H1 (cell line): ENCODE results near the gene TSHR. TPM values are rescaled to one million over a fixed set of nuclear protein-coding genes. Genes with fewer than 3 reads are reported as not detected.
"Not testable (repeated sequence)": the region's sequence is repeated elsewhere in the genome, so short reads cannot be mapped to it uniquely, and the experiment has no call there.

Experiments
- CTCF ChIA-PET: fragments of 300-600 bp; sonication (Branson Sonifier 250); formaldehyde crosslinking; loops from one replicate; lab custom pipeline; 2021; ENCODE audit not compliant: partially characterized antibody; lab: Charles Lee
- POLR2A ChIA-PET: fragments of 300-600 bp; sonication (Branson Sonifier 250); formaldehyde crosslinking; loops from one replicate; lab custom pipeline; 2021; ENCODE audit warnings: inconsistent platforms; ENCODE audit not compliant: partially characterized antibody; lab: Charles Lee
- DNase-seq, 2 experiments: peaks; one replicate each; pipeline versions ENCODE4 v3.0.0 to v3.0.0-alpha.2; 2010 to 2022; ENCODE audit warnings: low spot score in 2 of 2, low read depth in 1 of 2, mixed read lengths in 1 of 2
- FAIRE-seq: peaks from 2 replicates; lab custom pipeline; 2011; peaks lifted over from hg19 to GRCh38; lab: Jason Lieb, UNC
- H2AFZ ChIP-seq: 2 replicates; pipeline ENCODE4 v1.8.1; 2012; ENCODE audit warnings: low read length, inconsistent platforms
- H2AK5ac ChIP-seq: 2 replicates; pipeline ENCODE4 v1.6.1; 2013; ENCODE audit warnings: low read depth, low read length
- H2BK120ac ChIP-seq: replicated peaks from 2 replicates; pipeline ENCODE3; 2013; ENCODE audit warnings: low read depth, low read length, inconsistent platforms
- H2BK12ac ChIP-seq: 2 replicates; pipeline ENCODE4 v1.6.1; 2013; ENCODE audit warnings: low read depth, low read length
- H2BK15ac ChIP-seq: 2 replicates; pipeline ENCODE4 v1.6.1; 2013; ENCODE audit warnings: low read length
- H2BK20ac ChIP-seq: 2 replicates; pipeline ENCODE4 v1.6.1; 2013; ENCODE audit warnings: low read length
- H2BK5ac ChIP-seq: 2 replicates; pipeline ENCODE4 v1.6.1; 2013; ENCODE audit warnings: low read depth, low read length
- H3K14ac ChIP-seq: 2 replicates; pipeline ENCODE4 v1.6.1; 2013; ENCODE audit warnings: inconsistent platforms; ENCODE audit not compliant: insufficient read length
- H3K18ac ChIP-seq: 2 replicates; pipeline ENCODE4 v1.6.1; 2013; ENCODE audit warnings: low read length; ENCODE audit errors: extremely low read depth
- H3K23ac ChIP-seq: 2 replicates; pipeline ENCODE4 v1.6.1; 2013; ENCODE audit warnings: inconsistent platforms; ENCODE audit not compliant: insufficient read length
- H3K23me2 ChIP-seq: 2 replicates; pipeline ENCODE4 v1.6.1; 2013; ENCODE audit warnings: low read depth, low read length
- H3K27ac ChIP-seq: 2 replicates; pipeline ENCODE4 v1.6.1; 2011; ENCODE audit warnings: low read depth, low read length, inconsistent platforms
- H3K27me3 ChIP-seq, 4 experiments: replicated peaks in 1 of 4; 1 replicate in 1 of 4; 2 replicates in 3 of 4; pipeline versions ENCODE4 v1.6.1 to v1.8.1; 2011 to 2013; ENCODE audit warnings: low read length in 3 of 4, mild to moderate bottlenecking in 3 of 4, inconsistent platforms in 2 of 4, mixed read lengths in 2 of 4, moderate library complexity in 1 of 4; ENCODE audit not compliant: control insufficient read depth in 3 of 4, insufficient read depth in 3 of 4; ENCODE audit errors: extremely low read depth in 1 of 4
- H3K36me3 ChIP-seq, 4 experiments: 2 replicates each; pipeline versions ENCODE4 v1.6.1 to v1.8.1; 2011 to 2013; ENCODE audit warnings: mild to moderate bottlenecking in 4 of 4, low read length in 3 of 4, moderate library complexity in 2 of 4, control low read depth in 1 of 4, inconsistent platforms in 1 of 4; ENCODE audit not compliant: insufficient read depth in 4 of 4, control insufficient read depth in 2 of 4
- H3K4ac ChIP-seq: replicated peaks from 2 replicates; pipeline ENCODE3; 2013; ENCODE audit warnings: low read length, low read depth, mixed read lengths, inconsistent platforms; ENCODE audit not compliant: insufficient read length
- H3K4me1 ChIP-seq, 4 experiments: replicated peaks in 1 of 4; 1 replicate in 1 of 4; 2 replicates in 3 of 4; pipeline versions ENCODE4 v1.6.1 to v1.8.1; 2011 to 2013; ENCODE audit warnings: low read length in 3 of 4, inconsistent platforms in 2 of 4, mixed read lengths in 1 of 4; ENCODE audit not compliant: insufficient read depth in 4 of 4, control insufficient read depth in 3 of 4
- H3K4me2 ChIP-seq, 2 experiments: 2 replicates each; pipeline versions ENCODE4 v1.6.1 to v1.8.1; 2011 to 2013; ENCODE audit warnings: low read depth in 2 of 2, low read length in 2 of 2, control low read depth in 1 of 2, inconsistent platforms in 1 of 2, mild to moderate bottlenecking in 1 of 2; ENCODE audit not compliant: insufficient read depth in 1 of 2
- H3K4me3 ChIP-seq, 4 experiments: fragments of 200-600, 300-600 bp in 1 of 4; sonication (generic), shearing (Covaris generic), sonication (Bioruptor Twin) in 1 of 4; 2 replicates each; pipeline versions ENCODE4 v1.5.1 to v1.8.1; 2011 to 2016; ENCODE audit warnings: low read length in 4 of 4, low read depth in 3 of 4, control low read depth in 2 of 4, inconsistent platforms in 2 of 4, mild to moderate bottlenecking in 2 of 4, mixed read lengths in 1 of 4, moderate library complexity in 1 of 4; ENCODE audit not compliant: insufficient read depth in 2 of 4; ENCODE audit errors: extremely low read depth in 1 of 4
- H3K56ac ChIP-seq: replicated peaks from 2 replicates; pipeline ENCODE3; 2013; ENCODE audit warnings: low read depth, mild to moderate bottlenecking, mixed read lengths, low read length, inconsistent platforms; ENCODE audit not compliant: insufficient read length
- H3K79me1 ChIP-seq: 2 replicates; pipeline ENCODE4 v1.6.1; 2013; ENCODE audit warnings: low read depth, low read length, control low read depth
- H3K79me2 ChIP-seq, 2 experiments: 2 replicates each; pipeline versions ENCODE4 v1.6.1 to v1.8.1; 2012 to 2013; ENCODE audit warnings: low read length in 2 of 2, mild to moderate bottlenecking in 2 of 2, inconsistent platforms in 1 of 2; ENCODE audit not compliant: insufficient read depth in 2 of 2, control insufficient read depth in 1 of 2
- H3K9ac ChIP-seq, 4 experiments: replicated peaks in 1 of 4; 1 replicate in 1 of 4; 2 replicates in 3 of 4; pipeline versions ENCODE4 v1.6.1 to v1.8.1; 2011 to 2013; ENCODE audit warnings: low read depth in 3 of 4, low read length in 3 of 4, control low read depth in 2 of 4, mild to moderate bottlenecking in 2 of 4, moderate library complexity in 2 of 4, inconsistent platforms in 1 of 4; ENCODE audit errors: extremely low read depth in 1 of 4
- H3K9me3 ChIP-seq, 2 experiments: 2 replicates each; pipeline versions ENCODE4 v1.6.1 to v1.8.1; 2012 to 2013; ENCODE audit warnings: mild to moderate bottlenecking in 2 of 2, moderate library complexity in 2 of 2, control low read depth in 1 of 2, inconsistent platforms in 1 of 2, low read depth in 1 of 2, low read length in 1 of 2, mixed read lengths in 1 of 2; ENCODE audit not compliant: insufficient read depth in 2 of 2
- H4K20me1 ChIP-seq, 2 experiments: replicated peaks in 1 of 2; 2 replicates each; pipeline versions ENCODE3 to v1.8.1; 2011 to 2013; ENCODE audit warnings: inconsistent platforms in 2 of 2, low read length in 2 of 2, mild to moderate bottlenecking in 1 of 2; ENCODE audit not compliant: insufficient read depth in 2 of 2, control insufficient read depth in 1 of 2
- H4K5ac ChIP-seq: 2 replicates; pipeline ENCODE4 v1.6.1; 2013; ENCODE audit warnings: low read length, low read depth, mixed read lengths, inconsistent platforms; ENCODE audit not compliant: insufficient read length
- H4K8ac ChIP-seq: 2 replicates; pipeline ENCODE4 v1.8.0; 2013; ENCODE audit warnings: mild to moderate bottlenecking, moderate library complexity, low read length, inconsistent platforms; ENCODE audit not compliant: insufficient read depth; ENCODE audit errors: extremely low read depth
- H4K91ac ChIP-seq: replicated peaks from 2 replicates; pipeline ENCODE3; 2013; ENCODE audit warnings: low read length, mixed read lengths, inconsistent platforms; ENCODE audit not compliant: insufficient read length
- EP300 ChIP-seq, 2 experiments: IDR thresholded peaks; 1 replicate in 1 of 2; 2 replicates in 1 of 2; pipeline ENCODE4 v1.6.1; 2011 to 2012; ENCODE audit warnings: low read depth in 2 of 2, low read length in 2 of 2, mild to moderate bottlenecking in 2 of 2, borderline replicate concordance in 1 of 2, inconsistent platforms in 1 of 2, moderate library complexity in 1 of 2
- FOSL1 ChIP-seq: IDR thresholded peaks from 2 replicates; pipeline ENCODE4 v1.6.1; 2011; ENCODE audit warnings: mild to moderate bottlenecking, low read depth, low read length, moderate library complexity; ENCODE audit not compliant: insufficient read depth
- HDAC6 ChIP-seq: IDR thresholded peaks from one replicate; pipeline ENCODE4 v1.7.1; 2012; ENCODE audit warnings: low read depth, mild to moderate bottlenecking, inconsistent platforms, low read length, moderate library complexity
- WGBS, 2 experiments: shearing (Covaris generic) in 1 of 2; methylation state at CpG; one replicate each; pipeline versions ENCODE4 v1.1.6 to v1.1.7; 2013 to 2015; ENCODE audit warnings: low lambda C conversion rate in 2 of 2, mixed read lengths in 2 of 2, inconsistent platforms in 1 of 2, low coverage in 1 of 2, missing lambda C conversion rate in 1 of 2; ENCODE audit not compliant: insufficient replicate concordance in 2 of 2, insufficient coverage in 1 of 2, insufficient read length in 1 of 2; ENCODE audit errors: extremely low coverage in 1 of 2, missing lambda C conversion rate in 1 of 2; 5-methylcytosine and 5-hydroxymethylcytosine counted together
- polyA plus RNA-seq, 7 experiments: library from polyadenylated mRNA; depleted of rRNA in 3 of 7; stranded (reverse) in 5 of 7; unstranded in 2 of 7; fragments of >200 nt in 5 of 7; fragments of 200-250 nt in 2 of 7; gene quantifications; 1 replicate in 5 of 7; 2 replicates in 1 of 7; 4 replicates in 1 of 7; pipeline versions ENCODE4 v1.2.1 to v1.2.3, GENCODE V29; 2011 to 2013; ENCODE audit warnings: missing spikeins in 2 of 7, mixed read lengths in 2 of 7
- total RNA-seq: library from RNA; stranded (reverse); fragmentation: NEBNext Ultra II Directional; extraction: Animal tissue kit (Norgen Biotek cat#: 25700); gene quantifications from 2 replicates; pipeline ENCODE4 v1.2.1, GENCODE V29; 2021
- TF ChIP-seq, protein P1 (sequence below), 3 experiments: IDR thresholded peaks; 1 replicate in 2 of 3; 2 replicates in 1 of 3; pipeline versions ENCODE4 v1.5.1 to v1.6.1; 2011; ENCODE audit warnings: low read length in 3 of 3, mild to moderate bottlenecking in 3 of 3, inconsistent platforms in 2 of 3, low read depth in 1 of 3, moderate library complexity in 1 of 3; ENCODE audit not compliant: insufficient read depth in 1 of 3; ENCODE audit errors: control extremely low read depth in 1 of 3

Gene TSHR
- total and polyA plus RNA-seq, 2 of the 8 experiments (the other 6 are each of a cell fraction or from before 2014, with no cell fraction given): 0.27 TPM; not detected in 1

DNA sequence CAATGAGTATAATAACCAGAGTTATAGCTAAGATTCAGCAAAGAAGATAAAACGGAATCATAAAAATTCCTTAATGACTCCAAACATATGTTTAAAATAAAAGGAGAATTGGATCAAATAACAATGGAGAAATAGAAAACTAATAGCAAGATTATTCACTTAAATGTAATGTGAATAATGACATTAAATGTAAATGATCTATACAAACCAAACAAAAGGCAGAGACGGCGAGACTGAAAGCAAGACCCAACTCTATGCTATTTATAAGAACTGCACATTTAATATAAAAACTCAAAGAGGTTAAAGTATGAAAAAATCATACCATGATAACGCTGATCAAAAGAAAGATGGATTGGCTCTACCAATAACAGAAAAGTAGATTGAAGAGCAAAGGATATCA, 3.9 kb upstream of the TSHR start (continued):
- TF ChIP-seq FOSL1 (no peak), EP300 (IDR thresholded peaks at IDR 0.05; ENCODE audit: borderline replicate concordance in 1 of 2, low read depth in 2 of 2, low read length in 2 of 2) (no peak), HDAC6 (no peak)
- TF ChIP-seq, protein P1, sequence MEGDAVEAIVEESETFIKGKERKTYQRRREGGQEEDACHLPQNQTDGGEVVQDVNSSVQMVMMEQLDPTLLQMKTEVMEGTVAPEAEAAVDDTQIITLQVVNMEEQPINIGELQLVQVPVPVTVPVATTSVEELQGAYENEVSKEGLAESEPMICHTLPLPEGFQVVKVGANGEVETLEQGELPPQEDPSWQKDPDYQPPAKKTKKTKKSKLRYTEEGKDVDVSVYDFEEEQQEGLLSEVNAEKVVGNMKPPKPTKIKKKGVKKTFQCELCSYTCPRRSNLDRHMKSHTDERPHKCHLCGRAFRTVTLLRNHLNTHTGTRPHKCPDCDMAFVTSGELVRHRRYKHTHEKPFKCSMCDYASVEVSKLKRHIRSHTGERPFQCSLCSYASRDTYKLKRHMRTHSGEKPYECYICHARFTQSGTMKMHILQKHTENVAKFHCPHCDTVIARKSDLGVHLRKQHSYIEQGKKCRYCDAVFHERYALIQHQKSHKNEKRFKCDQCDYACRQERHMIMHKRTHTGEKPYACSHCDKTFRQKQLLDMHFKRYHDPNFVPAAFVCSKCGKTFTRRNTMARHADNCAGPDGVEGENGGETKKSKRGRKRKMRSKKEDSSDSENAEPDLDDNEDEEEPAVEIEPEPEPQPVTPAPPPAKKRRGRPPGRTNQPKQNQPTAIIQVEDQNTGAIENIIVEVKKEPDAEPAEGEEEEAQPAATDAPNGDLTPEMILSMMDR (IDR thresholded peaks at IDR 0.05; ENCODE audit: control extremely low read depth in 1 of 3, insufficient read depth in 1 of 3, low read depth in 1 of 3, low read length in 3 of 3): no peak

- H3K4me2 ChIP-seq, H3K4me1 ChIP-seq, H2BK12ac ChIP-seq, POLR2A ChIA-PET, H3K79me2 ChIP-seq, H3K27ac ChIP-seq, H3K56ac ChIP-seq, H2BK5ac ChIP-seq, H4K5ac ChIP-seq, H4K91ac ChIP-seq, H3K23ac ChIP-seq, H2BK15ac ChIP-seq, DNase-seq, H3K4ac ChIP-seq, H3K9me3 ChIP-seq, FAIRE-seq, H3K27me3 ChIP-seq, H2AFZ ChIP-seq, H3K79me1 ChIP-seq, H2BK120ac ChIP-seq, H3K36me3 ChIP-seq, H3K23me2 ChIP-seq, H4K8ac ChIP-seq, H2AK5ac ChIP-seq, H4K20me1 ChIP-seq, H2BK20ac ChIP-seq, H3K18ac ChIP-seq, H3K14ac ChIP-seq, H3K9ac ChIP-seq, H3K4me3 ChIP-seq: not testable (repeated sequence)
- 90% methylated on average over 18 of the region's 18 CpGs; no CpG with 5 or more reads in 1 of the 2 experiments for WGBS, 2 experiments
- CTCF ChIA-PET: interaction anchor here (0.8 to 5.1 kb wide), 4 partner anchors 22 to 502 kb away, joined by 3 to 64 read pairs (median 28); no protein-coding TSS in a partner anchor
These were observed 2.2 kb upstream of the TSHR start for GRCh38 chr14:80953211-80953610.
